HG03520 (cell line): ENCODE measurements around the gene WDR88.
A peak's percentile ranks its signal among the peaks of the same experiment; 100 is the strongest.

Experiments
- ATAC-seq: cut with Tn5 transposase; IDR thresholded peaks from one replicate; pipeline ENCODE4 v1.9.1; 2021; ENCODE audit warnings: mild to moderate bottlenecking, moderate library complexity; ENCODE audit not compliant: unreplicated experiment

The WDR88 gene, protein sequence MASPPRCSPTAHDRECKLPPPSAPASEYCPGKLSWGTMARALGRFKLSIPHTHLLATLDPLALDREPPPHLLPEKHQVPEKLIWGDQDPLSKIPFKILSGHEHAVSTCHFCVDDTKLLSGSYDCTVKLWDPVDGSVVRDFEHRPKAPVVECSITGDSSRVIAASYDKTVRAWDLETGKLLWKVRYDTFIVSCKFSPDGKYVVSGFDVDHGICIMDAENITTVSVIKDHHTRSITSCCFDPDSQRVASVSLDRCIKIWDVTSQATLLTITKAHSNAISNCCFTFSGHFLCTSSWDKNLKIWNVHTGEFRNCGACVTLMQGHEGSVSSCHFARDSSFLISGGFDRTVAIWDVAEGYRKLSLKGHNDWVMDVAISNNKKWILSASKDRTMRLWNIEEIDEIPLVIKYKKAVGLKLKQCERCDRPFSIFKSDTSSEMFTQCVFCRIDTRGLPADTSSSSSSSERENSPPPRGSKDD

DNA sequence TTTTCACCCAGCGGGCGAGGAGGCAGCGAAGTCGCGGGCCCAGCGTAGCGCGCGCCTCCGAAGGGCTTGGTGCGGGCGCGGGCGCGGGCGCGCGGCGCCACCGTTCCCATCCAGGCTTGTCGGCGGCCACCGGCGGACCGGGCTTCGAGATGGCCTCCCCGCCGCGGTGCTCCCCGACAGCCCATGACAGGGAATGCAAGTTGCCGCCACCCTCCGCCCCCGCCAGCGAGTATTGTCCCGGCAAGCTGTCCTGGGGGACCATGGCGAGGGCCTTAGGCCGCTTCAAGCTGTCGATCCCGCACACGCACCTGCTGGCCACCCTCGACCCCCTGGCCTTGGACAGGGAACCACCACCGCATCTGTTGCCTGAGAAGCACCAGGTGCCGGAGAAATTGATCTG lies at the start of gene WDR88:
Gene WDR88 (plus strand): TSS at position 94 of the 400 bp plus-strand sequence. CDS start 56 bp downstream, at position 150.
- no peak for ATAC-seq

DNA sequence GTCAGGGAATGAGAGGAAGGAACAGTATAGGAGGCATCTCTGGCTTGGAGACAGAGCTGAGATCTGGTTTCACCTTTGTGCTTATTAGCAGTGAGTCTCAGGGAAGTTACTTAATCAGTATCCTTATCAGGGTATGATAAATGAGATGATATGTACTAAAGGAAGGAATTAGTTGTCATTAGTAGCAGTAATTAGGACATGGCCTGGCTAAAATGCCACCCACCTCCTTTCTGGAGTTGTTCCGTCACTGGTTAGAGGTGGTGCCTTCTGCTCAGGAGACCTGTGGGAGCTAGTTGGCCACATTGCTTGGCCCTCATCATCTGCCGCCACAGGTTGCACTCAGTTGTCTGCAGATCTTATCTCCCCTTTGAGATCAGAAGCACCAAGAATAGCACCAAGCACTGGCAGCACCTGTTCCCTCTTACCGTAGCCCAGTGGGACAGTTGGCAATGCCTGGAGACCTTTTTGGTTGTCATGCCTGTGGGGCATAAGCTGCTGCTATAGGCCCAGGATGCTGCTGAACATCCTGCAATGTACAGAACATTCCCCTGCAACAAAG lies 46.3 kb upstream of the WDR88 start:
- no peak for ATAC-seq

DNA sequence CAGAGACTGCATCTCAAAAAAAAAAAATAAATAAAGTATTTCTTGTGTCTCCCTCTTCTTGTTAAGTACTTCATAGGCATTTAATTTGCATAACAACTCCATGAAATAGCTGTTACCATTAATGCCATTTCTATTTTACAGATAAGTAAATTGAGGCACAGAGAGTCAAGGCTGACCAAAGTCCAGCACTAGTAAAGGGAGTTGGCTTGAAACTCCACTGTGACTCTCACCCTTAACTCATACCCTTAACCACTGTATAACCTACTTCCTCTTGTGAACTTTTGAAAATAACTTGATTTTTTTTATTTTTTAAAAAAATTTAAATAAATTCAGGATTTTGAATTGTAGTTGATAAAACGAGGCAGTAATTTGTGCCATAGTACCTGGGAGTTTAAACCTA lies 45.0 kb upstream of the WDR88 start:
- no peak for ATAC-seq

DNA sequence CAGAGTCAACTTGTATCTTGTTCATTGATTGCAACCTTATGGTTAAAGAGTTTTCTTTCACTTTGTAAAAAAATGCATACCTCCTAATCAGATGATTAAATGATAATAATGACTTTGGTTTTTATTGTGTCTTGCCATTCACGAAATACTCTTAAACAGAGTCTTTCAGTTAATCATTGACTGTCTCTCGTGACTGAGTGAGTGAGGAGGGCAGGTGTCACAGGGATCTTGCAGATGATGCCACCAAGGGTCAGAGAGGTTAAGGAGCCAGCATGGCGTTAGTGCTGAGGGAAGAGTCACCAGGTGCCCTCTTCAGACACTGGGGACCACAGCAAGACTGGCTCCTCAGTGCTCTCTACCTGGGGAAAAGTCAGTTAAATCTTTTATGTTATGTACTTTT lies 42.9 kb upstream of the WDR88 start:
- no peak for ATAC-seq

DNA sequence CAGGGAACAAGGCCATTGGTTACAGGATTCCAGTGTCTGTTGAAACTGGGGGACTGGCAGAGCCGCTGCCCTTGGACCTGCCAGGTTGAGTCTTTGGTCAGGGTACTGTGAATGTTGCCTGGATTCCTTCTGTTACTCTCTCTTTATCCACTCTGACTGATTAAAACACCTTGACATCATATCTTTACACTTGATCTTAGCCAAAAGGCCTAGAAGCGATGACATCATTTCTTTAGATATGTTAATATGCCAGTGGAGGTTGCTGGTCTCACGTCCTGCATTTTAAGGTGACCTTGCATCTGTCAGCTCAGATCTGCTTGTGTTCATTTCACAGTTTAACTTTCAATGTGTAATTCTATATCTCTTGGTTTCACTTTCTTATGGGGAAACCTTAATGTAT lies 41.7 kb upstream of the WDR88 start:
- ATAC-seq, result no peak

DNA sequence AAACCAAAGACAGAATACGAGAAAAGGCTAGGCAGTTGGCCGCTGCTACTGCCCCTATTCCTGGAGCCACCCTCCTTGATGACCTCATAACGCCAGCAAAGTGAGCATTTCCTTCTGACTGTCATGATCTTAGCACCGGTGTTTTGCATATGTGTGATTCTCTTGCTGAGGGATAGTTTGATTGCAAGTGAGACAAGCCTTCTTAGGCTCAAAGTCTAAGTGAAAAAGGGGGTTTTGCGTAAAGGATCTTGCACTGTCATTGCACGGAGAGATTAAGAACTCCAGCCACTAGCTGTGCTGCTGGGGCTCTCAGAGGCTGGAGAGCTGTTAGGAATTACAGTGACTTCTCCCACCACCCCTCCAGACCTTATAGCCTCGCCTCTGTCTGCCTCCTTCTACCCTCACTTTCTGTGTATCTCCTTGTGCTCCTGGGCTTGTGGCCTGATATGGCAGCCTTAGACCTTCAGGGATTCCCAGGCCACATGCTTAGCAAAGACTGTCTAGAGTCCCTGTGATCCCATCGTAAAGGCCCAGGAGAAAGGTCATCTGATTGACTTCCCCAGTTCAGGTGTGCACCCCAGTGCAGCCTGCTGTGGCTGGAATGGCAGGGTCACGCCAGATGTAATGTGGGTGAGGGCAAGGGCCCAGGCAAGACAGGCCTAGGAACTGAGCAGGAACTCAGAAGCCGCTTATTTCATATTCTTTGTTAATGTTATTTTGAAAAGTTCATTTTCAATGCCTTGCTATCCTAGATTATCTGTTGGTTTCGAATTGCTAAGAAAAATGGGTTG lies 38.3 kb upstream of the WDR88 start:
- no peak for ATAC-seq

DNA sequence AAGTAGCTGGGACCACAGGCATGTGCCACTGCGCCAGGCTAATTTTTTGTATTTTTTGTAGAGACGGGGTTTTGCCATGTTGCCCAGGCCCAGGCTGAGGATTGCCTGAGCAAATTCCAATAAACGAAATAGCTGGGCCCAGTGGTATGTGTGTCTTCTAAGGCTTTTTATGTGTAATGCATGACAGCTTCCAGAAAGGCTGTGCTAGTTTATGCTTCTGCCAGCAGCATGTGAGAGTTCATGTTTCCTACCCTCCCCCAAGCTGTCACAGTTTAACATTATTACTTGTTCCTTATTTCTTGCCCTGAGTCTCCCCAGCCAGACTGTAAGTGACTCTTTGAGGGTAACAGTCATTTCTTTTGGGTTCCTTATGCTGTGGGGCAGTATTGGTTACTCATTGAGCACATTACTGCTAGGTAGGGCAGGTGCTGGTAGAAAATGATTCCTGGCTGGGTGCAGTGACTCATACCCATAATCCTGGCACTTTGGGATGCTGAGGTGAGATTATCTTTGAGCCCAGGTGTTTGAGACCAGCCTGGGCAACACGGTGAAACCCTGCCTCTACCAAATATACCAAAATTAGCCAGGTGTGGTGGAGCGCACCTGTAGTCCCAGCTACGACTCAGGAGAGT lies 37.4 kb upstream of the WDR88 start:
- ATAC-seq, result no peak

DNA sequence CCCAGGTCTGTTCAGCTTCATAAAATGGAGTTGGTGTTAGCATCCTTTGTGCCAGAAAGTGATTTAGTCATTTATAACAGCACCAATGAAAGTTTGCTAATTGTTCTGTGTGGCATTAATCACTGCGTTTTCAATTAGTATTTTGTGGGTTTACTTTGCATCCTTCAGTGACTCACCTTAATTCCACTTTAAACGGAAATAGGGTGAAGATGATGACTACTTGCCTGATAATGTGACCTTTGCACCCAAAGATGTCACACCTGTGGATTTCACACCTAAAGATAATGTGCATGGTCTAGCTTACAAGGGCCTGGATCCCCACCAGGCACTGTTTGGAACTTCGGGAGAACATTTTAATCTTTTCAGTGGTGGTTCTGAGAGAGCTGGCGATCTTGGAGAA lies 35.9 kb upstream of the WDR88 start:
- ATAC-seq, result no peak

DNA sequence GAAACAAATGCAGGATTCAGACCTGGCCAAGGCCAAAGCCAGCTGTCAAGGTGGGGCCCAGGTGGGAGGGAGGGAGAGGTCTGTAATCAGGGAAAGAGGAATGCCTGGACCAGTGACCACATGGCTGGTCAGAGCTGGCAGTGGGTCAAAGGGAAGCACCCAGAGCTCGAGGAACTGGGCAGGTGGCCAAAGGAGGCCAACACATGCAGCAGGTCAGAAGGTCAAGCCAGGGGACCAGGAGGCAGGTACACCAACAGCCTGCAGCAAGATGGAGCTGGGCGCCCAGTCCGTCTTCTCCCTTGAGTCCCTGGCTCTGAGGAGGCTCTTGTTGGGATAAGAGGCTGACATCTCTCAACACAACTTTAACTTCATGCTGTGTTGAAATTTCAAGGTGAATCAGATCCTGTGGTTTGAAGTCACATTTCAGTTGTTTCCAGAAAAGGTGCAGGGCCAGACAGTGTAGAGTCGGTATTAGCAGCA lies 33.8 kb upstream of the WDR88 start:
- ATAC-seq, result no peak

DNA sequence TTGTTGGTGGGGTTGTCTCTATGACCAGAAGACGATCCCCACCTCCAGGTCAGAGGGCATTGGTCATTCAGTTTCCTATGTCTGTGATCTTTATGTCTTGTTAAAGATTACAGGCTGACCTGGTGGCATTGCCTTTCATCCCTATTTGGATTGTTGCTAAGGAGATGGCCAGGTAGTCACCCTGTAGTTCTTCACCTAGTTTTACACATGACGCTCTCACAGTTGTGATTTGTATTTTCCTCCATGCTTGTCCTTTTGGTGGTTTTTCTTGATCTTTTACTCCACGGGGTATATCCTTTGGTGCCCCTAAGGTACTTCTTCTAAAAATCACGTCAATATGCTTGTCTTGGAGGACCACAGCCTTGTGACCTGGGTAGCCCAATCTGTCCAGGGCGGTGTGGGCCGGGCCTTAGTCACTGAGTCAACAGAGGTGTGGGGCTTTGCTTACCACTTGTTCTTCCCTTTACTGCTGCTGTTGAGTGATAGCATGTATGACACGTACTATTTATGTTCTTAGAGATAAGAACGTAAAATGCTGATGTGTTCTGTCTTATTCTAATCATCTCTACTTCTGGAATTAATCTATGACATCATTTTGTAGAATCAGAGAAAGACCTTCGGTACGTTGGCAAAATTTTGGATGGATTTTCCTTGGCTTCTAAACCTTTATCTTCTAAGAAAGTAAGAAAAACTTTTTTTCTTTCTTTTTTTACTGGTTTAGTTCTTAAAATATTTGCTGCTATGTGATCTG lies 30.8 kb upstream of the WDR88 start:
- ATAC-seq, result no peak

DNA sequence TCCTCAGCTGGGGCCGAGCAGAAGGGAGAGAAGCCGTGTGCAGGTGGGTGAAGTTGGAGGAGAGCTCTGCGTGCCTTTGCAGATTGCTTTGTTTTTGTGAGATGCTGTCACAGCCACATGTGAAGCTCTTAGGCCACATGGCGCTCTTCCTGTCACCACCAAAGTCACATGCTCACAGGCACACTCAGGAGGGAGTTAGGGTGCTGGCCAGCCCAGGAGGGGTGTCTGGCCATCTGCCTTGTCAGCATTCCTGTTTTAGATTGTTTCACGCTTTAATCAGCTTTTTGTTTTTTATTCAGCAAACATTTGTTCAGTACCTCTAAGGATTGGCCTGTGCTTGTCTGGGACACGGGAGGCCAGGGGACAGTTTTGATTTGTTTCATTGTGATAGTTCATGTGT lies 29.0 kb upstream of the WDR88 start:
- no peak for ATAC-seq

DNA sequence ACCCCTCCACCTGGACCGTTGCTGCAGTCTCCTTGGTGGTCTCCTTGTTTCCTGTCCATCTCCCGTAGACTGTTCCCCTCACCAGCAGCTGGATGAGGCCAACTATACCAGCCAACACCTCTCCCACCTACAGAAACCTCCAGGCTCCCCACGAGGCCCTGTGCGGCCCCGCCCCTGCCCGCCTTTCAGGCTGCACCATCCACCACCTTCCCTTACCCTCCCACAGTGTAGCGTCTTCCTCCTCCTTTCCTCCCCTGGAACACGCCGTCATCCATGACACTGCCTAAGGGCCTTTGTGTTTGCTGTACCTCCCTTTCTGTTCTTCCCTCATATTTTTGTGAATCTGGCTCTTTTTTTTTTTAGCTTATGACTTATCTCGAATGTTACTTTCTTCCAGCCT lies 23.8 kb upstream of the WDR88 start:
- no peak for ATAC-seq

DNA sequence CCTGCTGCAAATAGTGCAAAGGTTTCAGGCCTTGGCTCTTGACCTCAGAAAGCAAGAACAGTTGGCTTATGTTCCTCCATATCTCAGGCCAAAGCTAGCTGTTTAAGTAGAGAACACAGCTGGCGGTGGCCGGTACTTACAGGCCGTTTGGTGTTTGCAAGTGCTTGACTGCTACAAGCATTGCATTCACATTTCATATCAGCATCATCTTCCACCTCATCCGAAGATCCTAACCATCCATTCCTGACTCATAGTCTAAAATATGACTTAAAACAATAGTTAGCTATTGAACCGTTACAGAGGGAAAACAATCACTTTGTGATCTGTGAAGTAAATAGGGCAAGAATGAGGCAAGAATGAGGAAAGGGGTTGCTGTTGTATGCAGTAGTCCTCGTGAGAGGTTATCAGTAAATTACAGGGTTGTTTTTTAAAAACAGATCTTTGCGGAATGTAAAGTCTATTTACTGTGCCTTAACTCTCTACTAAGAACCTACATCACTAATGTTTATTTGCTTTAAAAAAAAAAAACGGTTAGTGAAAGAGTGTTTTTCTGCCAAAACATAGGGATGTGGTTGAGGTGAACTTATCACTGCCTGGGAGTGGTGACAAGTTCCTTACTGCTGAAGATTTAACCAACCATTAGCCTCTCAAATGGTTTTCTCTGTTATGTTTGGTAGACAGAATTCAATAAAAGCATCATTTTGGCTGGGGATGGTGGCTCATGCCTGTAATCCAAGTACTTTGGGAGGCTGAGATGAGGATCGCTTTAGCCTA lies 21.6 kb upstream of the WDR88 start:
- ATAC-seq, result no peak

DNA sequence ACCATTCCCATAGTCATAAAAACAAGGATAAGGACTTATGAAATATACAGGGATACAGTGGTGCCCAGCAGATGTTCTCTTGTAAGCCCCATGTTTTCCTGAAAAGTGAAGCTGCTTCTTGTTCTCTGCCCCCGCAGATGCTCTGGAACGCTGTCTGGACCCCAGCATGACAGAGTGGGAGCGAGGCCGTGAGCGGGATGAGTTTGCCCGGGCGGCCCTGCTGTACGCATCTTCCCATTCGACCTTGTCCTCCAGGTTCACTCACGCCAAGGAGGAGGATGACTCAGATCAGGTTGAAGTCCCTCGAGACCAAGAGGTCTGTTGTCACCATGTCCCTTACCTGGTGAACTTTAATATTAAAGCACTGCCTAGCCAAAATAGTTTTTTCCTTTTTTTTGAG lies 20.3 kb upstream of the WDR88 start:
- ATAC-seq, result no peak

DNA sequence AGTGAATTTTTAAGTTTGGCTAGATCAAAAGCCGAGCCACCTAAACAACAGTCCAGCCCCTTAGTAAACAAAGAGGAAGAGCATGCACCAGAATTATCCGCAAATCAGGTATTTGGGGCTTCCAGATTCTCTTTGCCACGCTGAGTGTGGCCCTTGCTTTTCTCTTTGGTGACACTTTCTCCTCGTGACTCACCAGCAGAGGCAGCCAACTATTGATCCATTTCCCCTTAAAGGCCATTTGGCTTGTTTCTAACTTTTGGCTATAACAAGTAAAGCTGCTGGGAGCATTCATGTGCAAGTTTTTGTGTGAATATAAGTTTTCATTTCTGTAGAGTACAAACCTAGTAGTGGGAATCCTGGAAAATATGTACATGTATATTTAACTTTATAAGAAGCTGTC lies 17.6 kb upstream of the WDR88 start:
- no peak for ATAC-seq

DNA sequence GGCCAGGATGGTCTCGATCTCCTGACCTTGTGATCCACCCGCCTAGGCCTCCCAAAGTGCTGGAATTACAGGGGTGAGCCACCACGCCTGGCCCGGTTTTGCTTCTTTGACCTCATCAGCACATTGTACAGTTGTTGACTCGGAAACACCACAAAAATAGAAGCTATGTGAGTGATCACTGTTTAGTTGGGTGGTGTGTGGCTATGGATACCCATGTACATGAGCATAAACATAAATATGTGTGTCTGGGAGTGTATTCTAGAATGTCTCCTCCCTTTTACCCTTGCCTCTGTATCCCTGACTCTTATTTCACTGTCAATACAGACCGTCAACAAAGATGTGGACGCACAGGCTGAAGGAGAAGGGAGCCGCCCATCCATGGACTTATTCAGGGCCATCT lies 14.4 kb upstream of the WDR88 start:
- no peak for ATAC-seq

DNA sequence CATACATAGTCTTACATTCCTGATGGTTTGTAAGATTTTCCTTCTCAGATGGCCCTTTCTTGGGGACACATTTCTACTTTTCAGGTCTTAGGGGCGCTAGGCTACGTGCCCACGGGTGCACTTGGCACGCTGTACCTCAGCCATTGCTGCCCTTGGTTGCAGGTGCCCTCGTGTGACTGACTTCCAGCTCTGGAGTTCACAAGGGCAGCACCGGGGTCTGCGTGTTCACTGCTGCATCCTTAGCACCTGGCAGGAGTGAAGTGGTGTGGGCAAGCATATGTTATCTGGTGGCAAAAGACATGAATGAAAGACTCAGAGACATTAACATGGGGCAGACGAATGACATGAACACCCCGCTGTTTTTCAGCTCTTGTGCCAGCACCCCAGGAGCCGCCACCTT lies 13.3 kb upstream of the WDR88 start:
- no peak for ATAC-seq

DNA sequence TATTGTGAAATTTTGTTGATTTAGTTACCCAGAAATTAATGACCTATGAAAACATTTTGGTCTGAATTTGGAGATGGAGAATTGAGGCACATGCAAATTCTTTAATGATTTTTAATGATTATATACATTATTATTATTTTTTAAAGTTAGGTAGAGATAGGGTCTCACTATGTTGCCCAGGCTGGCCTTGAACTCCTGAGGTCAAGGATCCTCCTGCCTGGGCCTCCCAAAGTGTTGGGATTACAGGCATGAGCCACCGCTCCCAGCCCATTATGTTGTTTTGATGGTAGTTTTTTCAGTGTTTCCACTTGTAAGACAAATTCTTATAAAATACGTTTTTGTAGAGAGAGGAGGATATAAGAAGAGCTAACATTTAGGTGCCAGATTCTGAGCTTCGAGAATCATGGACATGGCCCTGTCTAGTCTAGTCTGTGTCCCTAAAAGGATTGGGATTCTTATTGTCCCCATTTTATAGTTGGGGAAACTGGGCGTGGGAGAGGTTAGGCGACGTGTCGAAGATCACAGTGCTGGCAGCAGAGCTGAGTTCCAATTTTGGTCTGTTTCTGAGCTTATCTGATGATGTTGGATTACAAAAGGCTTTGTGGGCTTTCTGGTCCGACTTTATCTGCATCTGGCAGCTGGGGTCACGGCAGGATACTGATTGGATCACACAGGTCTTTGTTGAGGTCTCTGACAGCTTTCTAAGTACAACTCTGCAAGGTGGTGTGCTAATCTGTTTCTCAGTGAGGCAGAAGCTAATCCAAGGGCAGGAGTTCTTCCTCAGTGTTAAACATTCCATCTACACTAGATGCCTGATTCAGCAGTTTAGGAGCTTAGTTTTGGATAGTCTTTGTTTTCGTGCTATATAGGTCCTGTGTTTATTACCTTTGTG lies 7.5 kb upstream of the WDR88 start:
- no peak for ATAC-seq

DNA sequence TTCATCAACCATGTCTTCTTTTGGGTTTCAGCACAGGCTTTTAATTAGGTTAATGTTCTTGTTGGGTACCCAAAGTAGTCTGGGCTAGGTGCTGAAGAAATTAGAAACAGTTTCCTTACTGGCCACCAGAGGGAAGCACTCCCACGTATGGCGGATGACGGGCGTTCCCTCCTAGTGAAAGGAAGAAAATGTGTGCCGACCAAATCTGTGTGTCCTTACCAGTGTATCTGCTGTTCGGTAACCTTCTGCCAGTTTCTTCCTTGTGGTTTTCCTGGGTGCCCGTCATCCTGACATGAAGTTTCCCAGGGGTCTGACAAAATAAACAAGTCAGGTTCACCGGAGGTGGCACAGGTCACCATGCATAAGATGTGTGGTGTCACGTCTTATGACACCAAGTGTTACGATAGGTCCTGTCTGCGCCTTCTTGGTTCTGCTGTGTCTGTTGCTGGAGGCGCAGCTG lies 6.0 kb upstream of the WDR88 start:
- ATAC-seq, result peak; percentile 58
